H9 (cell line): ENCODE data around the gene ASTL. TPM values are rescaled to one million over a fixed set of nuclear protein-coding genes. Genes with fewer than 3 reads are reported as not detected.

ENCODE experiments used
- DNase-seq: peaks from one replicate; pipeline ENCODE4 v3.0.0-alpha.2; 2017
- H2AFZ ChIP-seq: one replicate; pipeline ENCODE4 v1.6.1; 2013; ENCODE audit warnings: mild to moderate bottlenecking, low read length, control low read depth, moderate library complexity
- H2AK5ac ChIP-seq: 2 replicates; pipeline ENCODE4 v1.6.1; 2013; ENCODE audit warnings: low read length, control low read depth, mixed read lengths; ENCODE audit not compliant: insufficient read length
- H2BK120ac ChIP-seq: one replicate; pipeline ENCODE4 v1.6.1; 2013; ENCODE audit warnings: low read depth, mild to moderate bottlenecking, low read length, control low read depth, inconsistent platforms; ENCODE audit not compliant: poor library complexity, severe bottlenecking
- H2BK12ac ChIP-seq: 2 replicates; pipeline ENCODE4 v1.6.1; 2013; ENCODE audit warnings: low read length, control low read depth, mixed read lengths, low read depth; ENCODE audit not compliant: insufficient read length
- H2BK15ac ChIP-seq: 2 replicates; pipeline ENCODE4 v1.6.1; 2013; ENCODE audit warnings: low read depth, low read length, control low read depth
- H2BK20ac ChIP-seq: one replicate; pipeline ENCODE4 v1.6.1; 2013; ENCODE audit warnings: low read depth, mild to moderate bottlenecking, low read length, control low read depth, inconsistent platforms; ENCODE audit not compliant: poor library complexity, severe bottlenecking
- H2BK5ac ChIP-seq: 2 replicates; pipeline ENCODE4 v1.6.1; 2013; ENCODE audit warnings: low read length, control low read depth, mixed read lengths; ENCODE audit not compliant: insufficient read length
- H3K14ac ChIP-seq: 2 replicates; pipeline ENCODE4 v1.6.1; 2013; ENCODE audit warnings: low read length, control low read depth; ENCODE audit not compliant: insufficient read depth
- H3K18ac ChIP-seq: 2 replicates; pipeline ENCODE4 v1.6.1; 2013; ENCODE audit warnings: low read depth, mild to moderate bottlenecking, mixed read lengths, low read length, control low read depth; ENCODE audit not compliant: insufficient read length
- H3K23ac ChIP-seq: 2 replicates; pipeline ENCODE4 v1.6.1; 2013; ENCODE audit warnings: low read length, control low read depth, mixed read lengths, low read depth; ENCODE audit not compliant: insufficient read length
- H3K23me2 ChIP-seq: 2 replicates; pipeline ENCODE4 v1.6.1; 2013; ENCODE audit warnings: low read depth, mild to moderate bottlenecking, mixed read lengths, low read length, control low read depth; ENCODE audit not compliant: insufficient read length, poor library complexity, severe bottlenecking
- H3K27ac ChIP-seq: 2 replicates; pipeline ENCODE4 v1.5.1; 2013; ENCODE audit warnings: low read length, control low read depth, mixed read lengths, low read depth; ENCODE audit not compliant: insufficient read length
- H3K27me3 ChIP-seq: 2 replicates; pipeline ENCODE4 v1.6.1; 2013; ENCODE audit warnings: low read length, control low read depth, inconsistent platforms; ENCODE audit not compliant: insufficient read depth
- H3K4ac ChIP-seq: 2 replicates; pipeline ENCODE4 v1.6.1; 2013; ENCODE audit warnings: low read depth, mild to moderate bottlenecking, control low read depth, inconsistent platforms, low read length, moderate library complexity
- H3K4me1 ChIP-seq: 2 replicates; pipeline ENCODE4 v1.6.1; 2013; ENCODE audit warnings: low read length, control low read depth, inconsistent platforms; ENCODE audit not compliant: insufficient read depth
- H3K4me2 ChIP-seq: 2 replicates; pipeline ENCODE4 v1.6.1; 2013; ENCODE audit warnings: low read length, control low read depth, mixed read lengths; ENCODE audit not compliant: insufficient read length, insufficient read depth
- H3K56ac ChIP-seq: 2 replicates; pipeline ENCODE4 v1.6.1; 2013; ENCODE audit warnings: low read depth, mild to moderate bottlenecking, mixed read lengths, low read length, control low read depth; ENCODE audit not compliant: insufficient read length
- H3K79me1 ChIP-seq: 2 replicates; pipeline ENCODE4 v1.6.1; 2013; ENCODE audit warnings: low read depth, mild to moderate bottlenecking, moderate library complexity, low read length, control low read depth, inconsistent platforms; ENCODE audit not compliant: insufficient read depth, poor library complexity, severe bottlenecking
- H3K79me2 ChIP-seq: 2 replicates; pipeline ENCODE4 v1.6.1; 2013; ENCODE audit warnings: low read length, control low read depth, inconsistent platforms; ENCODE audit not compliant: insufficient read depth
- H3K9ac ChIP-seq: 2 replicates; pipeline ENCODE4 v1.6.1; 2013; ENCODE audit warnings: low read length, control low read depth, mixed read lengths; ENCODE audit not compliant: insufficient read length; ENCODE audit errors: extremely low read depth
- H3K9me3 ChIP-seq: one replicate; pipeline ENCODE4 v1.6.1; 2013; ENCODE audit warnings: low read depth, low read length, inconsistent platforms; ENCODE audit not compliant: control insufficient read depth
- H3T11ph ChIP-seq: one replicate; pipeline ENCODE4 v1.6.1; 2013; ENCODE audit warnings: mild to moderate bottlenecking, low read length, control low read depth, inconsistent platforms
- H4K20me1 ChIP-seq: one replicate; pipeline ENCODE4 v1.6.1; 2013; ENCODE audit not compliant: control insufficient read depth, insufficient read length, insufficient read depth
- H4K5ac ChIP-seq: 2 replicates; pipeline ENCODE4 v1.6.1; 2013; ENCODE audit warnings: low read depth, mild to moderate bottlenecking, mixed read lengths, low read length, control low read depth; ENCODE audit not compliant: insufficient read length
- H4K8ac ChIP-seq: replicated peaks from 2 replicates; pipeline ENCODE4 v1.6.1; 2013; ENCODE audit warnings: low read length, control low read depth, mixed read lengths, low read depth; ENCODE audit not compliant: insufficient read length
- H4K91ac ChIP-seq: 2 replicates; pipeline ENCODE4 v1.6.1; 2013; ENCODE audit warnings: low read depth, mild to moderate bottlenecking, moderate library complexity, mixed read lengths, low read length, control low read depth; ENCODE audit not compliant: insufficient read length
- H3K27ac Mint-ChIP-seq, 3 experiments: 2 replicates in 2 of 3; 3 replicates in 1 of 3; pipeline ENCODE4 v1.8.0; 2020 to 2021; ENCODE audit warnings: mixed read lengths in 3 of 3, mild to moderate bottlenecking in 1 of 3, moderate library complexity in 1 of 3
- H3K27me3 Mint-ChIP-seq: 2 replicates; pipeline ENCODE4 v1.8.0; 2021; ENCODE audit warnings: low read depth, mild to moderate bottlenecking, moderate library complexity, mixed read lengths
- H3K36me3 Mint-ChIP-seq, 3 experiments: 2 replicates in 2 of 3; 3 replicates in 1 of 3; pipeline ENCODE4 v1.8.0; 2020 to 2021; ENCODE audit warnings: low read depth in 3 of 3, mixed read lengths in 3 of 3; ENCODE audit not compliant: insufficient read depth in 1 of 3
- H3K4me1 Mint-ChIP-seq, 2 experiments: 2 replicates each; pipeline ENCODE4 v1.8.0; 2020; ENCODE audit warnings: mixed read lengths in 2 of 2
- H3K4me3 Mint-ChIP-seq, 2 experiments: 2 replicates in 1 of 2; 3 replicates in 1 of 2; pipeline ENCODE4 v1.8.0; 2020 to 2021; ENCODE audit warnings: mild to moderate bottlenecking in 2 of 2, mixed read lengths in 2 of 2, moderate library complexity in 1 of 2
- H3K9me3 Mint-ChIP-seq, 2 experiments: 2 replicates in 1 of 2; 3 replicates in 1 of 2; pipeline ENCODE4 v1.8.0; 2020; ENCODE audit warnings: mild to moderate bottlenecking in 2 of 2, mixed read lengths in 2 of 2, moderate library complexity in 1 of 2
- WGBS: extraction: QIAGEN DNeasy Blood & Tissue Kit; methylation state at CpG from one replicate; pipeline ENCODE4 v1.1.7; 2013; ENCODE audit warnings: missing lambda C conversion rate, low lambda C conversion rate, mixed read lengths; ENCODE audit not compliant: insufficient read length; ENCODE audit errors: extremely low coverage; 5-methylcytosine and 5-hydroxymethylcytosine counted together
- total RNA-seq: library from RNA; stranded (reverse); gene quantifications from 2 replicates; pipeline ENCODE4 v1.2.1, GENCODE V29; 2021
- TF ChIP-seq, protein P1 (sequence below): fragments of 200-600 bp; sonication (generic); conservative IDR thresholded peaks from 3 replicates; pipeline ENCODE4 v1.8.0; 2021; ENCODE audit warnings: antibody characterized with exemption, mild to moderate bottlenecking

Gene ASTL
- total RNA-seq, 1 experiment from 2014 or later: 0.81 TPM

- H3K4me2 ChIP-seq: no peak overlapping the region
- Mint-ChIP-seq H3K27ac (no peak overlapping the region), H3K36me3 (peaks cover 0 to 8% (median 8%) of the 10 kb centered on the region in 3 experiments; a peak in 3 of 7 replicates), H3K4me3 (no peak overlapping the region), H3K27me3 (peaks cover 64% of the 10 kb centered on the region), H3K9me3 (peaks cover 2 to 4% of the 10 kb centered on the region in 2 experiments; a peak in 2 of 5 replicates), H3K4me1 (peaks cover 19 to 30% of the 10 kb centered on the region in 2 experiments)
- H2BK120ac ChIP-seq: no peak overlapping the region
- no peak overlapping the region for H3K27ac ChIP-seq
- no peaks in the 10 kb centered on the region for H4K20me1 ChIP-seq
- H4K91ac ChIP-seq: no peak overlapping the region
- no peaks in the 10 kb centered on the region for H3K79me1 ChIP-seq
- TF ChIP-seq, protein P1, sequence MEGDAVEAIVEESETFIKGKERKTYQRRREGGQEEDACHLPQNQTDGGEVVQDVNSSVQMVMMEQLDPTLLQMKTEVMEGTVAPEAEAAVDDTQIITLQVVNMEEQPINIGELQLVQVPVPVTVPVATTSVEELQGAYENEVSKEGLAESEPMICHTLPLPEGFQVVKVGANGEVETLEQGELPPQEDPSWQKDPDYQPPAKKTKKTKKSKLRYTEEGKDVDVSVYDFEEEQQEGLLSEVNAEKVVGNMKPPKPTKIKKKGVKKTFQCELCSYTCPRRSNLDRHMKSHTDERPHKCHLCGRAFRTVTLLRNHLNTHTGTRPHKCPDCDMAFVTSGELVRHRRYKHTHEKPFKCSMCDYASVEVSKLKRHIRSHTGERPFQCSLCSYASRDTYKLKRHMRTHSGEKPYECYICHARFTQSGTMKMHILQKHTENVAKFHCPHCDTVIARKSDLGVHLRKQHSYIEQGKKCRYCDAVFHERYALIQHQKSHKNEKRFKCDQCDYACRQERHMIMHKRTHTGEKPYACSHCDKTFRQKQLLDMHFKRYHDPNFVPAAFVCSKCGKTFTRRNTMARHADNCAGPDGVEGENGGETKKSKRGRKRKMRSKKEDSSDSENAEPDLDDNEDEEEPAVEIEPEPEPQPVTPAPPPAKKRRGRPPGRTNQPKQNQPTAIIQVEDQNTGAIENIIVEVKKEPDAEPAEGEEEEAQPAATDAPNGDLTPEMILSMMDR: no peak
- no peak overlapping the region for H2BK12ac ChIP-seq
- no peak for DNase-seq
- H3K18ac ChIP-seq: no peak overlapping the region
- no peak overlapping the region for H3K9ac ChIP-seq
- H2BK20ac ChIP-seq: no peak overlapping the region
- WGBS: no CpG with 5 or more reads among the region's 5 CpGs
- H3K56ac ChIP-seq: no peak overlapping the region
- H3K23me2 ChIP-seq: peaks cover 9% of the 10 kb centered on the region
- H3K14ac ChIP-seq: no peak overlapping the region
- H2BK15ac ChIP-seq: no peak overlapping the region
- no peak overlapping the region for H2BK5ac ChIP-seq
- no peak overlapping the region for H3T11ph ChIP-seq
- H3K23ac ChIP-seq: no peak overlapping the region
- H4K8ac ChIP-seq: no peak overlapping the region
- H3K4me1 ChIP-seq: no peaks in the 10 kb centered on the region
- no peaks in the 10 kb centered on the region; the same call in 1 of the 2 replicates for H3K27me3 ChIP-seq
- no peak overlapping the region for H3K4ac ChIP-seq
- H2AK5ac ChIP-seq: no peak overlapping the region
- H3K9me3 ChIP-seq: no peaks in the 10 kb centered on the region
- H3K79me2 ChIP-seq: no peaks in the 10 kb centered on the region
- no peak overlapping the region for H2AFZ ChIP-seq
- H4K5ac ChIP-seq: no peak overlapping the region
Observed at GRCh38 chr2:96119389-96119751, 18.9 kb downstream of the ASTL start.
